ENCODE measurements around the gene ZNF69. TPM values are rescaled to one million over a fixed set of nuclear protein-coding genes. Genes with fewer than 3 reads are reported as not detected.
"Not testable (repeated sequence)": the region's sequence is repeated elsewhere in the genome, so short reads cannot be mapped to it uniquely, and the experiment has no call there.

ZNF69 gene
- total RNA-seq, 5 donors from 2014 or later (not counting 1 experiment from before 2014, with no cell fraction given), result 2.2 to 9.6 (median 7.9) TPM

GRCh38 chr19:11942008-11942842 lies 54.6 kb downstream of the ZNF69 start:
- ATAC-seq (replicated peaks in 1 of 4), result no peak
- H3K9me3 ChIP-seq, result peaks cover 15% of the 10 kb centered on the region
- Mint-ChIP-seq H3K27ac (no peak overlapping the region), H3K27me3 (no peaks in the 10 kb centered on the region), H3K4me1 (peaks cover 0 to 3% (median 0%) of the 10 kb centered on the region in 3 donors), H3K36me3 (peaks cover 83% of the 10 kb centered on the region), H3K4me3 (no peak overlapping the region), H3K9me3 (peaks cover 0 to 46% (median 39%) of the 10 kb centered on the region in 3 donors)
- no peaks in the 10 kb centered on the region for H3K27me3 ChIP-seq (replicated peaks in 1 of 2; ENCODE audit: control insufficient read depth in 2 of 2, extremely low read depth in 1 of 2, insufficient read depth in 2 of 2, low read length in 1 of 2)
- H3K4me3 ChIP-seq (ENCODE audit: control insufficient read depth in 1 of 2, extremely low read depth in 1 of 2, low read length in 1 of 2), result peak overlapping the region in 1 of 2 donors; percentile 27
- ChIA-PET POLR2A (interaction anchor here in 1 of 2 donors (0.6 kb wide), 1 partner anchor 143 kb away, joined by 3 read pairs; no protein-coding TSS in a partner anchor), CTCF (no interaction called here)
- DNase-seq, result no peak
- 100% methylated on average over 7 of the region's 10 CpGs for WGBS (ENCODE audit: insufficient coverage)
- H3K27ac ChIP-seq (ENCODE audit: low read length), result no peak overlapping the region
- H3K36me3 ChIP-seq (ENCODE audit: control insufficient read depth in 2 of 2, extremely low read depth in 1 of 2, insufficient read depth in 1 of 2, low read length in 1 of 2), result peaks cover 13 to 36% of the 10 kb centered on the region in 2 donors
- H3K4me1 ChIP-seq (ENCODE audit: control insufficient read depth in 1 of 2, extremely low read depth in 1 of 2, insufficient read depth in 2 of 2, low read length in 2 of 2), result no peaks in the 10 kb centered on the region

DNA sequence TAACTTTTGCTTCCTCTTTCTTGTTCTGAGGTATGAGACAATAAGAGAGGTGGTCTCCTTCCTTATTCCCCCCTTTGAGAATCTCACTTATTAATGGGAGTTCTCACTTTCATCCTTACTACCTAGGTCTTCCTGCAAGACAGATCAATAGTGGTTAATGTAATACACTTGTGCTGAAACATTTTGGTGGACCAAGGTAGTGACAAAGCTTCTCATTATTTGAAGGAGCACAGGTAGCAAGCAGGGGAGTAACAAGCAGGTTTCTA lies 55.2 kb downstream of the ZNF69 start:
- H3K36me3 Mint-ChIP-seq, result peaks cover 86% of the 10 kb centered on the region
- peaks cover 13 to 41% of the 10 kb centered on the region in 2 donors for H3K36me3 ChIP-seq (ENCODE audit: control insufficient read depth in 2 of 2, extremely low read depth in 1 of 2, insufficient read depth in 1 of 2, low read length in 1 of 2)
- peaks cover 21% of the 10 kb centered on the region for H3K9me3 ChIP-seq
- ATAC-seq (replicated peaks in 1 of 4), result no peak
- POLR2A ChIA-PET, result no interaction called here
- no peak overlapping the region for H3K27ac Mint-ChIP-seq
- H3K4me1 ChIP-seq (ENCODE audit: control insufficient read depth in 1 of 2, extremely low read depth in 1 of 2, insufficient read depth in 2 of 2, low read length in 2 of 2), result no peaks in the 10 kb centered on the region
- CTCF ChIA-PET, result interaction anchor here in 1 of 2 donors (0.6 kb wide), 1 partner anchor 18 kb away, joined by 3 read pairs; no protein-coding TSS in a partner anchor
- H3K27ac ChIP-seq (ENCODE audit: low read length), result no peak overlapping the region
- no peak overlapping the region for H3K4me3 ChIP-seq (ENCODE audit: control insufficient read depth in 1 of 2, extremely low read depth in 1 of 2, low read length in 1 of 2)
- no peaks in the 10 kb centered on the region for H3K27me3 ChIP-seq (replicated peaks in 1 of 2; ENCODE audit: control insufficient read depth in 2 of 2, extremely low read depth in 1 of 2, insufficient read depth in 2 of 2, low read length in 1 of 2)
- H3K4me1 Mint-ChIP-seq, result peaks cover 0 to 1% (median 0%) of the 10 kb centered on the region in 3 donors
- no peaks in the 10 kb centered on the region for H3K27me3 Mint-ChIP-seq
- peaks cover 0 to 49% (median 45%) of the 10 kb centered on the region in 3 donors for H3K9me3 Mint-ChIP-seq
- peak in 1 of 35 experiments; percentile 10 for DNase-seq
- H3K4me3 Mint-ChIP-seq, result no peak overlapping the region

GRCh38 chr19:11944656-11945055 lies 57.1 kb downstream of the ZNF69 start:
- Histone ChIP-seq H3K36me3 (ENCODE audit: control insufficient read depth in 2 of 2, extremely low read depth in 1 of 2, insufficient read depth in 1 of 2, low read length in 1 of 2) (peaks cover 24 to 58% of the 10 kb centered on the region in 2 donors), H3K27ac (ENCODE audit: low read length) (no peak overlapping the region), H3K4me1 (ENCODE audit: control insufficient read depth in 1 of 2, extremely low read depth in 1 of 2, insufficient read depth in 2 of 2, low read length in 2 of 2) (no peaks in the 10 kb centered on the region), H3K4me3 (ENCODE audit: control insufficient read depth in 1 of 2, extremely low read depth in 1 of 2, low read length in 1 of 2) (no peak overlapping the region), H3K27me3 (replicated peaks in 1 of 2; ENCODE audit: control insufficient read depth in 2 of 2, extremely low read depth in 1 of 2, insufficient read depth in 2 of 2, low read length in 1 of 2) (no peaks in the 10 kb centered on the region), H3K9me3 (peaks cover 35% of the 10 kb centered on the region)
- DNase-seq (no peak), ATAC-seq (replicated peaks in 1 of 4) (no peak)
- Mint-ChIP-seq H3K4me3 (no peak overlapping the region), H3K36me3 (peaks cover 92% of the 10 kb centered on the region), H3K9me3 (peaks cover 4 to 62% (median 57%) of the 10 kb centered on the region in 3 donors), H3K4me1 (peaks cover 0 to 1% (median 0%) of the 10 kb centered on the region in 3 donors), H3K27me3 (no peaks in the 10 kb centered on the region), H3K27ac (no peak overlapping the region)
- ChIA-PET CTCF (interaction anchor here in 1 of 2 donors (0.6 kb wide), 1 partner anchor 12 kb away, joined by 5 read pairs; no protein-coding TSS in a partner anchor), POLR2A (no interaction called here)
- WGBS (ENCODE audit: insufficient coverage), result no CpG with 5 or more reads among the region's 4 CpGs

DNA sequence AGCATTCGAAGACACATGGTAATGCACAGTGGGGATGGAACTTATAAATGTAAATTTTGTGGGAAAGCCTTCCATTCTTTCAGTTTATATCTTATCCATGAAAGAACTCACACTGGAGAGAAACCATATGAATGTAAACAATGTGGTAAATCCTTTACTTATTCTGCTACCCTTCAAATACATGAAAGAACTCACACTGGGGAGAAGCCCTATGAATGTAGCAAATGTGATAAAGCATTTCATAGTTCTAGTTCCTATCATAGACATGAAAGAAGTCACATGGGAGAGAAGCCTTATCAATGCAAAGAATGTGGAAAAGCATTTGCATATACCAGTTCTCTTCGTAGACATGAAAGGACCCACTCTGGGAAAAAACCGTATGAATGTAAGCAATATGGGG lies 61.1 kb downstream of the ZNF69 start:
- no CpG with 5 or more reads among the region's 3 CpGs for WGBS (ENCODE audit: insufficient coverage)
- no peaks in the 10 kb centered on the region for H3K4me1 ChIP-seq (ENCODE audit: control insufficient read depth in 1 of 2, extremely low read depth in 1 of 2, insufficient read depth in 2 of 2, low read length in 2 of 2)
- no peak overlapping the region for H3K4me3 Mint-ChIP-seq
- peaks cover 85% of the 10 kb centered on the region for H3K36me3 Mint-ChIP-seq
- CTCF ChIA-PET, result no interaction called here
- H3K27me3 Mint-ChIP-seq, result no peaks in the 10 kb centered on the region
- H3K36me3 ChIP-seq (ENCODE audit: control insufficient read depth in 2 of 2, extremely low read depth in 1 of 2, insufficient read depth in 1 of 2, low read length in 1 of 2), result peaks cover 16 to 53% of the 10 kb centered on the region in 2 donors
- peaks cover 9 to 60% (median 53%) of the 10 kb centered on the region in 3 donors for H3K9me3 Mint-ChIP-seq
- H3K27ac ChIP-seq (ENCODE audit: low read length), result no peak overlapping the region
- H3K27me3 ChIP-seq (replicated peaks in 1 of 2; ENCODE audit: control insufficient read depth in 2 of 2, extremely low read depth in 1 of 2, insufficient read depth in 2 of 2, low read length in 1 of 2), result no peaks in the 10 kb centered on the region
- DNase-seq, result no peak
- H3K4me3 ChIP-seq (ENCODE audit: control insufficient read depth in 1 of 2, extremely low read depth in 1 of 2, low read length in 1 of 2), result no peak overlapping the region
- ATAC-seq (replicated peaks in 1 of 4), result no peak
- H3K27ac Mint-ChIP-seq, result no peak overlapping the region
- H3K4me1 Mint-ChIP-seq, result no peaks in the 10 kb centered on the region
- H3K9me3 ChIP-seq, result peaks cover 39% of the 10 kb centered on the region
- POLR2A ChIA-PET, result no interaction called here

DNA sequence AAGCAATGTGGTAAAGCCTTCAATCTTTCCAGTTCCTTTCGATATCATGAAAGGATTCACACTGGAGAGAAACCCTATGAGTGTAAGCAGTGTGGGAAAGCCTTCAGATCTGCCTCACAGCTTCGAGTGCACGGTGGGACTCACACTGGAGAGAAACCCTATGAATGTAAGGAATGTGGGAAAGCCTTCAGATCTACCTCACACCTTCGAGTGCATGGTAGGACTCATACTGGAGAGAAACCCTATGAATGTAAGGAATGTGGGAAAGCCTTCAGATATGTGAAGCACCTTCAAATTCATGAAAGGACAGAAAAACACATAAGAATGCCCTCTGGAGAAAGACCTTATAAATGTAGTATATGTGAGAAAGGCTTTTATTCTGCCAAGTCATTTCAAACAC lies 61.6 kb downstream of the ZNF69 start:
- Histone ChIP-seq H3K27me3 (replicated peaks in 1 of 2; ENCODE audit: control insufficient read depth in 2 of 2, extremely low read depth in 1 of 2, insufficient read depth in 2 of 2, low read length in 1 of 2) (no peaks in the 10 kb centered on the region), H3K4me3 (ENCODE audit: control insufficient read depth in 1 of 2, extremely low read depth in 1 of 2, low read length in 1 of 2) (no peak overlapping the region), H3K4me1 (ENCODE audit: control insufficient read depth in 1 of 2, extremely low read depth in 1 of 2, insufficient read depth in 2 of 2, low read length in 2 of 2) (no peaks in the 10 kb centered on the region), H3K9me3 (peaks cover 40% of the 10 kb centered on the region), H3K36me3 (ENCODE audit: control insufficient read depth in 2 of 2, extremely low read depth in 1 of 2, insufficient read depth in 1 of 2, low read length in 1 of 2) (peaks cover 16 to 50% of the 10 kb centered on the region in 2 donors), H3K27ac (ENCODE audit: low read length) (no peak overlapping the region)
- Mint-ChIP-seq H3K9me3 (peaks cover 9 to 60% (median 47%) of the 10 kb centered on the region in 3 donors), H3K27me3 (no peaks in the 10 kb centered on the region), H3K27ac (no peak overlapping the region), H3K4me3 (no peak overlapping the region), H3K36me3 (peaks cover 80% of the 10 kb centered on the region), H3K4me1 (no peaks in the 10 kb centered on the region)
- DNase-seq, result no peak
- WGBS (ENCODE audit: insufficient coverage), result no CpG with 5 or more reads among the region's 4 CpGs
- ChIA-PET CTCF (no interaction called here), POLR2A (no interaction called here)
- ATAC-seq (replicated peaks in 1 of 4), result no peak

GRCh38 chr19:11949614-11950080 lies 62.1 kb downstream of the ZNF69 start:
- POLR2A ChIA-PET; H3K4me3 ChIP-seq (ENCODE audit: control insufficient read depth in 1 of 2, extremely low read depth in 1 of 2, low read length in 1 of 2): not testable (repeated sequence)

More at GRCh38 chr19:11949614-11950080, 62.1 kb downstream of the ZNF69 start:
- H3K4me1 ChIP-seq (ENCODE audit: control insufficient read depth in 1 of 2, extremely low read depth in 1 of 2, insufficient read depth in 2 of 2, low read length in 2 of 2); H3K27ac ChIP-seq (ENCODE audit: low read length); ATAC-seq (replicated peaks in 1 of 4); H3K27me3 ChIP-seq (replicated peaks in 1 of 2; ENCODE audit: control insufficient read depth in 2 of 2, extremely low read depth in 1 of 2, insufficient read depth in 2 of 2, low read length in 1 of 2); H3K27me3 Mint-ChIP-seq; H3K4me1 Mint-ChIP-seq; CTCF ChIA-PET; DNase-seq; H3K27ac Mint-ChIP-seq: not testable (repeated sequence)
- Histone ChIP-seq H3K9me3 (peaks cover 40% of the 10 kb centered on the region), H3K36me3 (ENCODE audit: control insufficient read depth in 2 of 2, extremely low read depth in 1 of 2, insufficient read depth in 1 of 2, low read length in 1 of 2) (peaks cover 16 to 46% of the 10 kb centered on the region in 2 donors)
- Mint-ChIP-seq H3K36me3 (peaks cover 75% of the 10 kb centered on the region), H3K9me3 (peaks cover 9 to 58% (median 43%) of the 10 kb centered on the region in 3 donors), H3K4me3 (peak overlapping the region in 1 of 3 donors; percentile 15)
- 100% methylated on average over 1 of the region's 4 CpGs for WGBS (ENCODE audit: insufficient coverage)

Data from T-cell (primary cell).